Liver (tissue), 9 donors: ENCODE measurements around the gene CPEB1. TPM values are rescaled to one million over a fixed set of nuclear protein-coding genes. Genes with fewer than 3 reads are reported as not detected.
A peak's percentile ranks its signal among the peaks of the same experiment; 100 is the strongest.

Experiments
- DNase-seq: peaks from one replicate; pipeline ENCODE4 v3.0.0-alpha.2; 2017; ENCODE audit warnings: low spot score
- H3K27ac ChIP-seq, 2 donors: one replicate each; pipeline ENCODE4 v1.7.0; 2013; ENCODE audit warnings: inconsistent platforms in 2 of 2, low read length in 2 of 2, control low read depth in 1 of 2, low read depth in 1 of 2, mild to moderate bottlenecking in 1 of 2
- H3K27me3 ChIP-seq, 4 donors: one replicate each; pipeline versions ENCODE4 v1.6.1 to v1.7.0; 2013; ENCODE audit warnings: low read length in 3 of 4, inconsistent platforms in 1 of 4, mild to moderate bottlenecking in 1 of 4, moderate library complexity in 1 of 4; ENCODE audit not compliant: control insufficient read depth in 4 of 4, insufficient read depth in 4 of 4
- H3K36me3 ChIP-seq, 4 donors: one replicate each; pipeline versions ENCODE4 v1.6.1 to v1.7.0; 2013; ENCODE audit warnings: low read length in 3 of 4, mild to moderate bottlenecking in 3 of 4, low read depth in 1 of 4, moderate library complexity in 1 of 4; ENCODE audit not compliant: control insufficient read depth in 4 of 4, insufficient read depth in 3 of 4
- H3K4me1 ChIP-seq, 4 donors: one replicate each; pipeline versions ENCODE4 v1.6.1 to v1.7.0; 2013; ENCODE audit warnings: low read length in 3 of 4, mild to moderate bottlenecking in 3 of 4, moderate library complexity in 1 of 4; ENCODE audit not compliant: control insufficient read depth in 4 of 4, insufficient read depth in 4 of 4
- H3K4me3 ChIP-seq, 3 donors: one replicate each; pipeline versions ENCODE4 v1.6.1 to v1.7.0; 2013; ENCODE audit warnings: low read length in 3 of 3, control low read depth in 1 of 3, low read depth in 1 of 3, mild to moderate bottlenecking in 1 of 3
- H3K9ac ChIP-seq, 2 donors: one replicate each; pipeline ENCODE4 v1.7.0; 2013; ENCODE audit warnings: low read length in 2 of 2, mild to moderate bottlenecking in 2 of 2, moderate library complexity in 2 of 2, control low read depth in 1 of 2, low read depth in 1 of 2
- H3K9me3 ChIP-seq, 4 donors: one replicate each; pipeline versions ENCODE4 v1.6.1 to v1.7.0; 2013; ENCODE audit warnings: low read length in 3 of 4; ENCODE audit not compliant: control insufficient read depth in 4 of 4
- CTCF ChIP-seq: fragments of 150-350 bp; IDR thresholded peaks from 2 replicates; pipeline ENCODE4 v1.5.1; 2017; ENCODE audit warnings: improper control_type of control experiment, low read depth, low read length; ENCODE audit not compliant: missing input control
- EGR1 ChIP-seq, 2 donors: IDR thresholded peaks; 2 replicates each; pipeline ENCODE4 v1.6.1; 2016 to 2018; ENCODE audit warnings: antibody characterized with exemption in 2 of 2, low read depth in 2 of 2
- FOXA2 ChIP-seq: IDR thresholded peaks from 2 replicates; pipeline ENCODE4 v1.6.1; 2016; ENCODE audit warnings: antibody characterized with exemption
- GABPA ChIP-seq, 2 donors: IDR thresholded peaks in 1 of 2; conservative IDR thresholded peaks in 1 of 2; 2 replicates each; pipeline ENCODE4 v1.6.1; 2016; ENCODE audit warnings: antibody characterized with exemption in 2 of 2, mild to moderate bottlenecking in 1 of 2, moderate library complexity in 1 of 2
- HNF4A ChIP-seq, 2 donors: conservative IDR thresholded peaks; 2 replicates each; pipeline ENCODE4 v1.6.1; 2016; ENCODE audit warnings: antibody characterized with exemption in 2 of 2, mild to moderate bottlenecking in 2 of 2
- HNF4G ChIP-seq: IDR thresholded peaks from 2 replicates; pipeline ENCODE4 v1.6.1; 2016; ENCODE audit warnings: antibody characterized with exemption
- JUND ChIP-seq, 2 donors: IDR thresholded peaks; 2 replicates each; pipeline ENCODE4 v1.6.1; 2016; ENCODE audit warnings: antibody characterized with exemption in 2 of 2
- MAX ChIP-seq: IDR thresholded peaks from 2 replicates; pipeline ENCODE4 v1.6.1; 2016; ENCODE audit warnings: antibody characterized with exemption
- RAD21 ChIP-seq, 2 donors: IDR thresholded peaks; 2 replicates each; pipeline ENCODE4 v1.6.1; 2016; ENCODE audit warnings: antibody characterized with exemption in 2 of 2, mild to moderate bottlenecking in 2 of 2
- REST ChIP-seq: IDR thresholded peaks from 2 replicates; pipeline ENCODE4 v1.6.1; 2016; ENCODE audit warnings: antibody characterized with exemption, mild to moderate bottlenecking
- RXRA ChIP-seq, 2 donors: IDR thresholded peaks; 2 replicates each; pipeline ENCODE4 v1.6.1; 2017 to 2018; ENCODE audit warnings: antibody characterized with exemption in 2 of 2, mild to moderate bottlenecking in 1 of 2
- SP1 ChIP-seq: IDR thresholded peaks from 2 replicates; pipeline ENCODE4 v1.6.1; 2018; ENCODE audit warnings: antibody characterized with exemption, mild to moderate bottlenecking
- TAF1 ChIP-seq: conservative IDR thresholded peaks from 2 replicates; pipeline ENCODE4 v1.6.1; 2016; ENCODE audit warnings: antibody characterized with exemption, mild to moderate bottlenecking
- YY1 ChIP-seq: IDR thresholded peaks from 2 replicates; pipeline ENCODE4 v1.6.1; 2016; ENCODE audit warnings: antibody characterized with exemption, mild to moderate bottlenecking
- ZBTB33 ChIP-seq: IDR thresholded peaks from 2 replicates; pipeline ENCODE4 v1.6.1; 2016; ENCODE audit warnings: antibody characterized with exemption
- WGBS: extraction: QIAGEN DNeasy Blood & Tissue Kit; methylation state at CpG from one replicate; pipeline ENCODE4 v1.1.7; 2013; 5-methylcytosine and 5-hydroxymethylcytosine counted together
- polyA plus RNA-seq, 2 donors: library from polyadenylated mRNA; stranded (reverse) in 1 of 2; unstranded in 1 of 2; fragments of 200-250 nt in 1 of 2; fragments of >200 nt in 1 of 2; fragmentation: Nextera tagmentation in 1 of 2; extraction: Ambion mirVana in 1 of 2; gene quantifications; one replicate each; pipeline versions ENCODE4 v1.2.1 to v1.2.3, GENCODE V29; 2013 to 2015
- total RNA-seq, 2 donors: library from RNA; depleted of rRNA; stranded (reverse); fragments of >200 nt; gene quantifications; one replicate each; pipeline ENCODE4 v1.2.3, GENCODE V29; 2014
- donor health status: healthy.
- donor health status: healthy.
- donor health status: healthy.
- donor health status: healthy.
- donor health status: healthy.

Gene CPEB1
- total and polyA plus RNA-seq, 4 donors: under 0.01 to 0.14 (median 0.05) TPM; not detected in 1

GRCh38 chr15:82543160-82543559, 104.0 kb downstream of the CPEB1 start:
- H3K27me3 ChIP-seq: no peaks in the 10 kb centered on the region
- no peak for DNase-seq
- H3K27ac ChIP-seq: no peak overlapping the region
- 51% methylated on average over 2 of the region's 2 CpGs for WGBS
- H3K4me1 ChIP-seq: peaks cover 3 to 14% (median 6%) of the 10 kb centered on the region in 4 donors
- no peak for TF ChIP-seq ZBTB33
- TF ChIP-seq REST: no peak
- no peak for TF ChIP-seq FOXA2
- no peak for TF ChIP-seq SP1
- TF ChIP-seq JUND (IDR thresholded peaks at IDR 0.05): no peak
- no peak for TF ChIP-seq HNF4G
- no peak for TF ChIP-seq MAX
- no peak for TF ChIP-seq TAF1
- no peak for TF ChIP-seq YY1
- no peak for TF ChIP-seq RAD21 (IDR thresholded peaks at IDR 0.05)
- no peak for TF ChIP-seq EGR1 (IDR thresholded peaks at IDR 0.05; ENCODE audit: low read depth in 2 of 2)
- TF ChIP-seq CTCF: no peak
- no peak for TF ChIP-seq HNF4A (conservative IDR thresholded peaks at IDR 0.05)
- TF ChIP-seq GABPA (IDR thresholded peaks at IDR 0.05 in 1 of 2, conservative IDR thresholded peaks at IDR 0.05 in 1 of 2): no peak
- TF ChIP-seq RXRA (IDR thresholded peaks at IDR 0.05): no peak
- H3K36me3 ChIP-seq: peaks cover under 1 to 7% (median 6%) of the 10 kb centered on the region in 4 donors
- no peak overlapping the region for H3K4me3 ChIP-seq
- no peak overlapping the region for H3K9ac ChIP-seq
- H3K9me3 ChIP-seq: no peaks in the 10 kb centered on the region

GRCh38 chr15:82540984-82541431, 106.2 kb downstream of the CPEB1 start:
- Histone ChIP-seq H3K9ac (peak overlapping the region; percentile 45 to 74), H3K27ac (peak overlapping the region; percentile 68 to 90), H3K9me3 (no peaks in the 10 kb centered on the region), H3K4me3 (peak overlapping the region; percentile 67 to 100 (median 88)), H3K36me3 (peaks cover 11 to 29% (median 26%) of the 10 kb centered on the region in 4 donors), H3K27me3 (no peaks in the 10 kb centered on the region), H3K4me1 (peaks cover 3 to 24% (median 9%) of the 10 kb centered on the region in 4 donors)
- 28% methylated on average over 11 of the region's 11 CpGs for WGBS
- DNase-seq: no peak
- TF ChIP-seq ZBTB33: no peak
- TF ChIP-seq MAX: no peak
- no peak for TF ChIP-seq FOXA2
- no peak for TF ChIP-seq REST
- no peak for TF ChIP-seq GABPA (IDR thresholded peaks at IDR 0.05 in 1 of 2, conservative IDR thresholded peaks at IDR 0.05 in 1 of 2)
- no peak for TF ChIP-seq EGR1 (IDR thresholded peaks at IDR 0.05; ENCODE audit: low read depth in 2 of 2)
